Measurements from ENCODE around the gene EFCAB6.

The EFCAB6 gene

GRCh38 chr22:43628250-43628649 is 183.9 kb downstream of the EFCAB6 start:
- Histone ChIP-seq H3K36me3 (ENCODE audit: low read depth) (no peaks in the 10 kb centered on the region), H3K4me1 (ENCODE audit: insufficient read depth, poor library complexity, severe bottlenecking) (no peaks in the 10 kb centered on the region), H3K4me3 (ENCODE audit: severe bottlenecking) (no peak overlapping the region), H3K27me3 (ENCODE audit: insufficient read depth, poor library complexity, severe bottlenecking) (no peaks in the 10 kb centered on the region), H3K9me3 (ENCODE audit: severe bottlenecking) (no peaks in the 10 kb centered on the region), H3K27ac (ENCODE audit: poor library complexity, severe bottlenecking) (no peak overlapping the region)
- TF ChIP-seq CTCF (IDR thresholded peaks at IDR 0.05; ENCODE audit: poor library complexity, severe bottlenecking) = no peak
- ATAC-seq (ENCODE audit: low read depth) (no peak), DNase-seq (ENCODE audit: low spot score) (no peak)

- DNase-seq (ENCODE audit: low spot score) (no peak), ATAC-seq (ENCODE audit: low read depth) (no peak)
- no peak for TF ChIP-seq CTCF (IDR thresholded peaks at IDR 0.05; ENCODE audit: poor library complexity, severe bottlenecking)
- no peaks in the 10 kb centered on the region for H3K36me3 ChIP-seq (ENCODE audit: low read depth)
- H3K27ac ChIP-seq (ENCODE audit: poor library complexity, severe bottlenecking) = no peak overlapping the region
- no peaks in the 10 kb centered on the region for H3K27me3 ChIP-seq (ENCODE audit: insufficient read depth, poor library complexity, severe bottlenecking)
- H3K4me1 ChIP-seq (ENCODE audit: insufficient read depth, poor library complexity, severe bottlenecking) = no peaks in the 10 kb centered on the region
- H3K9me3 ChIP-seq (ENCODE audit: severe bottlenecking) = no peaks in the 10 kb centered on the region
- H3K4me3 ChIP-seq (ENCODE audit: severe bottlenecking) = no peak overlapping the region
Observed at GRCh38 chr22:43627485-43628213, 184.5 kb downstream of the EFCAB6 start.

- Histone ChIP-seq H3K27ac (ENCODE audit: poor library complexity, severe bottlenecking) (no peak overlapping the region), H3K9me3 (ENCODE audit: severe bottlenecking) (no peaks in the 10 kb centered on the region), H3K4me1 (ENCODE audit: insufficient read depth, poor library complexity, severe bottlenecking) (no peaks in the 10 kb centered on the region), H3K36me3 (ENCODE audit: low read depth) (no peaks in the 10 kb centered on the region), H3K27me3 (ENCODE audit: insufficient read depth, poor library complexity, severe bottlenecking) (peaks cover 3% of the 10 kb centered on the region), H3K4me3 (ENCODE audit: severe bottlenecking) (no peak overlapping the region)
- no peak for ATAC-seq (ENCODE audit: low read depth)
- no peak for DNase-seq (ENCODE audit: low spot score)
- TF ChIP-seq CTCF (IDR thresholded peaks at IDR 0.05; ENCODE audit: poor library complexity, severe bottlenecking) = no peak
Observed at GRCh38 chr22:43625242-43625641, 186.9 kb downstream of the EFCAB6 start.

- Histone ChIP-seq H3K9me3 (ENCODE audit: severe bottlenecking) (no peaks in the 10 kb centered on the region), H3K4me1 (ENCODE audit: insufficient read depth, poor library complexity, severe bottlenecking) (no peaks in the 10 kb centered on the region), H3K4me3 (ENCODE audit: severe bottlenecking) (no peak overlapping the region), H3K27me3 (ENCODE audit: insufficient read depth, poor library complexity, severe bottlenecking) (peaks cover 3% of the 10 kb centered on the region), H3K27ac (ENCODE audit: poor library complexity, severe bottlenecking) (no peak overlapping the region), H3K36me3 (ENCODE audit: low read depth) (no peaks in the 10 kb centered on the region)
- DNase-seq (ENCODE audit: low spot score) = no peak
- no peak for ATAC-seq (ENCODE audit: low read depth)
- no peak for TF ChIP-seq CTCF (IDR thresholded peaks at IDR 0.05; ENCODE audit: poor library complexity, severe bottlenecking)
Observed at GRCh38 chr22:43624144-43624998, 187.7 kb downstream of the EFCAB6 start.
